HG03280 (cell line): ENCODE data around the gene ARTN.

ENCODE experiments used
- ATAC-seq: cut with Tn5 transposase; IDR thresholded peaks from one replicate; pipeline ENCODE4 v1.9.1; 2021; ENCODE audit warnings: mild to moderate bottlenecking, moderate library complexity; ENCODE audit not compliant: unreplicated experiment

Gene ARTN, protein sequence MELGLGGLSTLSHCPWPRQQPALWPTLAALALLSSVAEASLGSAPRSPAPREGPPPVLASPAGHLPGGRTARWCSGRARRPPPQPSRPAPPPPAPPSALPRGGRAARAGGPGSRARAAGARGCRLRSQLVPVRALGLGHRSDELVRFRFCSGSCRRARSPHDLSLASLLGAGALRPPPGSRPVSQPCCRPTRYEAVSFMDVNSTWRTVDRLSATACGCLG

DNA sequence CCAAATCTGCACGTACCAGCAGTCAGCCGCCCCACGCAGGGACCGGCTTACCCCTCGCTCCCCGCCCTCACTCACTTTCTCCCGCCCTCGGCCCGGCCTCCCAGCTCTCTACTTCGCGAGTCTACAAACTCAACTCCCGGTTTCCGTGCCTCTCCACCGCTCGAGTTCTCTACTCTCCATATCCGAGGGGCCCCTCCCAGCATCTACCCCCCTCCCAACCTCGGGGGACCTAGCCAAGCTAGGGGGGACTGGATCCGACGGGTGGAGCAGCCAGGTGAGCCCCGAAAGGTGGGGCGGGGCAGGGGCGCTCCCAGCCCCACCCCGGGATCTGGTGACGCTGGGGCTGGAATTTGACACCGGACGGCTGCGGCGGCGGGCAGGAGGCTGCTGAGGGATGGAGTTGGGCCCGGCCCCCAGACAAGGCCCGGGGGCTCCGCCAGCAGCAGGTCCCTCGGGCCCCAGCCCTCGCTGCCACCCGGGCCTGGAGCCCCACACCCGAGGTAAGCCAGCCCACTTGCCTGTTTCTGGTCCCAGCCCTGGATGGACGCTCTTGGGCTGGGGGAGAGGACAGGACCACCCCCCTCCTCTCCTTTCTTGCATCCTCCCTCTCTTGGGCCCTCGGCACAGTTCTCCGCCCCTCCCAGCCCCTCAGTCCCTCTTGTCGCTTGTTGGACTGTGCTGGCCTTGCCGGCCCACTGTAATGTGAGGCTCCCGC, at the start of gene ARTN:
Gene ARTN, plus strand, starts transcription at position 416 of the 715 bp plus-strand sequence. CDS start 1,856 bp downstream, outside the sequence.
- no peak for ATAC-seq

DNA sequence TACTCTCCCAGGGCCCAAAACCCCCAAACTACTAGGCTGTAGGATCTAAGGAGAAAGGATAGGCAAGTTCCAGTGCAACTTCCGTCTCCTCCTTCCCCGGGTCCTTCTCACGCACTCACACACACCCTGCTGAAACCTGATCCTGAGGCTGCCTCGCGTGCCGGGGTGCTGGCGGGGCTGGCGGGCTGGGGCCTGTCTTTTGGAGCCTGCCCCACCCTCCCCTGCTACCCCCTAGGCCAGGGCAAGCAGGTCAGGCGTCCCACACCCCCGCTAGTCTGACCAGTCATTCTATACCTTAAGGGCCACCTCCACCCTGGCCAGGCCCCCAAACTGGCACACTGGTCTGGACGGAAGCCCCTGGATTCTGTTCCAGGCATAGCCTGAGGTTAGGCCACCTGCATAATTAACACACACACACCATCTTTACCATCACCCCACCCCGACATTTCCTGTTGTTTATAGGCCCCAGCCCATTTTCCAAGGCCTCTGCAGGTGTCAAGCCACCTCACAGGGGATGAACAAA, 48.3 kb upstream of the ARTN start:
- no peak for ATAC-seq

DNA sequence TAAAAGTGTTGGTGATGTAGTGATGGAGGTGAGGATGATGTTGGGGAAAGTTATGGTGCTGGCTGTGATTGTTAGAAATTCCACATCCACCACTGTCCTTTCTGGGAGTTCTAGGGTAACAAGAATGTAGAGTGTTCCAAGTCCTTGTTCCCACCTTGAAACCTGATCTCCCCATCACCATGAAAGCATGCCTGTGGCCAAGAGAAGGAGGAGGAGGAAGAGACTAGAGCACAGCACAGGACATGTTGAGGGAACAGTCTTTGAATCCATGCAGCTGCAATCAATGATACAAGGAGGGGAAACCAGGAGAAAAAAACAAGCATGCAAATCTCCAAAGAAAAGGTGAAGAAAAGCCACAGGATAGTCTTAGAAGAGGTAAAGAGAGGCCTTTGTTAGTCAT, 45.9 kb upstream of the ARTN start:
- ATAC-seq: no peak

DNA sequence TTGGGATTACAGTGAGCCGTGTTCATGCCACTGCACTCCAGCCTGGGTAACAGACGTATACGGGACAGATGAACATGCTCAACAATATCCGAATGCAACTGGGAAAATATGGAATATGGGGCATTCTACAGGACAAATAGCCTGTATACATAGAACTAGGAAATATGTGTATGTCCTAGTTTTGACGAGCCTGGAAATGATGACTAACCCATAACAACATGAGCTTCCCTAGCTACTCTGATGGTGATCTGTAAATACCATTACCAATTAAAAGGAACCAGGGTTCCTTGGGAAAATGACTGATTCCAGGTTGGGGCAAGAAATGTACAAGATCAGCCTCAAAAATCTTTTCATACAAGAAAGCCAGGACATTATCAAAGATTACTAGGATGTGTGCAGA, 42.8 kb upstream of the ARTN start:
- no peak for ATAC-seq

DNA sequence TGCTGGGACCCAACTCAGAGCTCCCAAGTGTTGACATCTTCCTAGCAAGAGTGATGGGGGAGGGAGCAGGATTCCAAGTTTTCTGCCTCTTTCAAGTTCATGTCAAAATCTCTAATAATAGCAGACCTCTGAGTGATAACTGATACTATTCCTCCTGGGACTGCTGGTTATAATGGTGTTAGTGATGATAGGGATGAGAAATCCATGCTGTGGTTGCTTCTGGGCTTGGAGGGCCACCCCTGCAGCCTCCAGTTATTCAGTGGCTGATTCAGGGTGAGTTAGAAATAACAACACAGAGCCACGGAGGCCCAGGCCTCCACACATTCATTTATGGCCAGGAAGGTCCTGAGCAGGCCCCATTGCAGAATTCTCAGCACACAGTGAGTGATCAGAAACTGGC, 40.6 kb upstream of the ARTN start:
- no peak for ATAC-seq

DNA sequence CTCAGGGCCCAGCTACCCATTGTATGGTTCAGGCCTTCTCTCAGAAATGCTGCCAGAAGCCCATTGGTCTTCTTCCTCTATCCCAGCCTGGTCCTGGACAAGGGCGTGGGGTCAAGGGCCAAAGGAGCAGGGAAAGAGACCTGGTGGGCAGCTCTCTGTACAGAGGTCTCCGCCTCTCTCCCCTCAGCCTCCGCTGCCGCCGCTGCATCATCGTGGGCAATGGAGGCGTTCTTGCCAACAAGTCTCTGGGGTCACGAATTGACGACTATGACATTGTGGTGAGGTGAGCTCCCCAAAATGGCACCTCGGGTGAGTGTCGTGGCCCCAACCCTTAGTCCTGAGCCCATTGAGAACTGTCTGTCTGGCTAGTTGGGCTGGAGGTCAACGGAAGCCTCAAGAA, 34.6 kb upstream of the ARTN start:
- ATAC-seq: no peak

DNA sequence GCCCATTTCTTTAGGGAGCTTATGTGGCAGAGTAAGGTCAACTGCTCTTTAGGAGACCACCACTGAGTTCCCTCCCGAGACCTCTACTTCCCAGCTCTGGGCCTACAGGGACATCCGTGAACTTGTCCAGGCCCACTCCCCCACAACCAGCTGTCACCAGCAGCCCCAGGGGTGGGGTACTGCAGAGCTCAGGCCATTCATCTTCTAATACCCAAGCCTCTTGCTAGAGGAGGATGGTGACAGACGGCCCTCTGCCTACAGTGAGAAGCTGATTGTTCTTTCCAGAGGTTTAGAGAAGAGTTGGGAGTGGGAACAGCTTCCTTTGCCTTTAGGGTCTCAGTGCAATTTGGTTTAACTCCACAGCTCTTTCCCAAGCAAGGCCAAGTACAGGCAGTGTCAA, 33.2 kb upstream of the ARTN start:
- no peak for ATAC-seq

DNA sequence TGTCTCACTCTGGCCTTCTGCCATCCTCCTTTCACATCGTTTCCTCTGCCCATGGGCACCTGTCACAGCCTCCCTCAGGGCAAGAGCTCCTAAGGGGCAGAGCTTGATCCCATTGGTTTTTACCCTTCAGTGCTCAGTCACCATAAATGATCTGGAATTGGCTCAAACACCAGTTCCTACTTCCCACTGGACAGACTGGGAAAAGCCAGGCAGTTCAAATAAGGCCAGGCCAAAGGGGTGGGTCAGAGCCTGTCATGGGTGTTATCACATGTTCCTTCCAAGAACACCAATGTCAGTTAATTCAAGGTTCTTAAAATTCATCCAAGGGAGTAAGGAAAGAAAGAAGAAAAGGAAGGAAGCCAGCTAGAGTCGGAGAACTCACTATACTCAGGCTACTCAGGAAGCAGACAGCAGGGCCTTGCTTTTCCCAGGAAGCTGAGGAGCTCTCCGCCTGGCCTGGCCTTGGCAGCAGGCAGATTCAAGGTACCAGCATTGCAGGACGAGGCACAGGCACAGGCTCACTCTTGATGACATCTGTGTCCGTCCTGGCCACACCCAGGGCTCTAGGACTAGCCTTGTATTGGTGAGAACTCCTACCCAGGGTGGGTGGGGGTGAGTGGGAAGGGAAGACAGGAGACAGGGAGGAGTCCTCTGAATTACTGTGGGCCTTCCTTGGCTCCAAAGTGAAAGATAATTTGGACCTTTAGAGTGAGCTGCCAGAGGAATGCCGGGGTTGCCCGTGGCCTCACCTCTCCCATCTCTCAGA, 32.2 kb upstream of the ARTN start:
- ATAC-seq: no peak

DNA sequence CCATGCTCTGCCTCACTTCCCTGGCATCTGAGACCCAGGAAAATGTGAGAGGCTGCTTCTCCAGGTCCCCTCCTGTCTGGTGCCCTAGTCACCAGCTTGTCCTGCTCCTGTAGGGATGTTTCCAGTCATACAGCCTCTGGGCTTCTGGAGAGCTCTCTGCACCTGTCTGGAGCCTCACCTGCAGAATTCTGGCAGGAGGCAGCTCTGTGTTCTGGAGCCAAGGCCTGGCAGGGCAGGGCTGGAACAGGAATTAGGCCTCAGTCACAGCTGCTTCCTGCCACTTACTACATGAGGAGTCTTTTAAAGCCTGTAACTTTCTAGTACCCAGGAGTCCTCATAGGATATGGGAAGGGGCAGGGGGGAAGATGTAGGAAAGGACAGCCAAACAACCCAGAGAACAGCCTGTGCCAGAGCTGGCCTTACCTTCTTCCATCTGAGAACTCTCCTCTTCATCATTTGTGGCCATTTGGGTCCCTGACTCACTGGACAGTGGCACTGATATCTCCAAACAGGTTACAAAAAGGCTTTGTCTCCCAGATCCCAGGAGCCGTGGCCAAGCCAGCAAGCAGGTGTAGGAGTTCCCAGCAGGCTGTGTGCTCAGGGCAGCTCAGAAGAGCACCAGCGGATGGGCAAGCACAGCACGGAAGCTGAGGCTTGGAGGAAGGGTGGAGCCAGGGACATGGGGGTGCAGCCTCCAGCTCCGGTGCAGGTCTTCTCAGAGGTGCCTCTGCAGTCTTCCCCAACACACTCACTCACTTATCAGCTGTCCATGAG, 31.4 kb upstream of the ARTN start:
- ATAC-seq: no peak

DNA sequence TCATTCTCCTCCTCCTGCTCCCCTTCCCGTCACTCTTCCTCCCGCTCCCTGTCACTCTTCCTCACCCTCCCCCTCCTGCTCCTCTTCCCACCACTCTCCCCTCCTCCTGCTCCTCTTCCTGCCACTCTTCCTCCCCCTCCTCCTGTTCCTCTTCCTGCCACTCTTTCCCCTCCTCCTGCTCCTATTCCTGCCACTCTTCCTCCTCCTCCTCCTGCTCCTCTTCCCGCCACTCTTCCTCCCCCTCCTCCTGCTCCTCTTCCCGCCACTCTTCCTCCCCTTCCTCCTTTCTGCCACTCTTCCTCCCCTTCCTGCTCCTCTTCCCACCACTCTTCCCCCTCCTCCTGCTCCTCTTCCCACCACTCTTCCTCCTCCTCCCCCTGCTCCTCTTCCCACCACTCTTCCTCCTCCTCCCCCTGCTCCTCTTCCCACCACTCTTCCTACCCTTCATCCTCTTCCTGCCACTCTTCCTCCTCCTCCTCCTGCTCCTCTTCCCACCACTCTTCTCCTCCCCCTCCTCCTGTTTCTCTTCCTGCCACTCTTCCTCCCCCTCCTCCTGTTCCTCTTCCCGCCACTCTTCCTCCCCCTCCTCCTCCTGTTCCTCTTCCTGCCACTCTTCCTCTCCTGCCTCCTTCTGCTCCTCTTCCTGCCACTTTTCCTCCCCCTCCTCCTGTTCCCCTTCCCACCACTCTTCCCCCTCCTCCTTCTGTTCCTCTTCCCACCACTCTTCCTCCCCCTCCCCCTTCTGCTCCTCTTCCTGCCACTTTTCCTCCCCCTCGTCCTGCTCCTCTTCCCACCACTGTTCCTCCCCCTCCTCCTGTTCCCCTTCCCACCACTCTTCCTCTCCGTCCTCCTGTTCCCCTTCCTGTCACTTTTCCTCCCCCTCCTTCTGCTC, 28.7 kb upstream of the ARTN start:
- no peak for ATAC-seq

DNA sequence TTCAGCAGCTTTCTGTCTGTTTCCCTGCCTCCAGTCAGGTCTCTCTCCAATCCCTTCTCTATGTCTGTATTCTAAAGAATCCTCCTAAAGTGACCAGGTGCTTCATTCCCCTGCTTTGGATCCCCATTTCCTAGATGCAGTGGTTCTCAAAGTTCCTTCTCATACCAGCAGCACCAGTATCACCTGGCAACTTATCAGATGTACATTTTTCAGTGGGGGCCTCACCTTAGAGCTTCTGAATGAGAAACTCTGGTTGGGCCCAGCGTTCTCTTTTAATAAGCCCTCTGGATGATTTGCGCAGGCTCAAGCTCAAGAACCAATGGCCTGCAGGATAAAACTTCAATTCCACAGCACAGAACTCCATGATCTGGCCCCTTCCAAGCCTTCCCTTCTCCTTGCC, 25.4 kb upstream of the ARTN start:
- no peak for ATAC-seq

DNA sequence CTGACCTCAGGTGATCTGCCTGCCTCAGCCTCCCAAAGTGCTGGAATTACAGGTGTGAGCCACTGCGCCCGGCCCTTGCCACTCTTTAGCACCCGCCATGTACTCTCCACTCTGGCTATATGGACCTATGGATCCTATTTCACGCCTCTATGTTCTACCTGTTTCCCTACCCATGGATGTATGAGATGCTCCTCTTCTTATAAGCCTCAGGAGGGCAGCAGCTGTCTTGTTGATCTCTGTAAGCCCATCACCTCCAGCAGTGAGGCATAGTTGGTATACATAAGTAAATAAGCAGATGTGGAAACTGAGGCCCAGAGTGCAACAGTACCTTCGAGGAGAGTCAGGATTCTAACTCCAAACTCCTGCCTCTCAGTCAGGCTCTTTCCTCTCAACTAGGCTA, 24.7 kb upstream of the ARTN start:
- ATAC-seq: no peak

DNA sequence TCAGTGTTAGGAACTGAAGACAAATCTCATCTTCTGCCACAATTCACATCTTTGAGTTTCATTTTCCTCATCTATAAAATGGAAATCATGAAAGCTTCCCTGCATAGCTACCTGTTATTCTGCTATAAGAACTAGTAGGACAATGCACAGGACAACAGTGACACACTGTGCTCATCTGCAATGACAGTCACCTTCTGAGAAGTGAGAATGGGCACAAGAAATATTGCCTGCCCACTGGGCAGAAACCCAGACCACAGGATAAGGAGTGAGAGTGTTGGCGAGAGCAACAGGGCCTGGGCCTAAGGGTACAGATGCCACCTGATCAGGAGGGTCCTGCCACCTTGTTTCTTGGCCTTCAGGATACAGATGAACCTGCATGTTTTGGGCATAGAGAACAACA, 23.3 kb upstream of the ARTN start:
- ATAC-seq: no peak

DNA sequence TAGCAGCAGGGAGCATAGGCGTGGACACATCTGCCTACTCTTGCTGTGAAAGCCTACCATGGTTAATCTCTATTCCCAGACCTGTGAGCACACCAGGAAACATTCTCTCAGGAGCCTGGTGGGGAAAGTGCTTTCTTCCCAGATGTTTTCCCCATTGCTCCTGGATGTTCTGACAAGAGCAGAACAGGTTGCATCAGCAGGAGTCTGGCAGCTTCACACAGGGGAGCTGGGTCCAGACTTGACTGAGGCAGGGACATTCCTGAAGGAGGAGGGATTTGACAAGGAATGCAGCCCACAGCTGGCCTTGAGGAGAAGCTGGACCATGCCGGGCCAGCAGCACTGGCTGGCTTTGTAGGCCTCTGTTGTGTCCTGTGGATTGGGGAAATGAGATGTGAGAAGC, 21.0 kb upstream of the ARTN start:
- no peak for ATAC-seq

DNA sequence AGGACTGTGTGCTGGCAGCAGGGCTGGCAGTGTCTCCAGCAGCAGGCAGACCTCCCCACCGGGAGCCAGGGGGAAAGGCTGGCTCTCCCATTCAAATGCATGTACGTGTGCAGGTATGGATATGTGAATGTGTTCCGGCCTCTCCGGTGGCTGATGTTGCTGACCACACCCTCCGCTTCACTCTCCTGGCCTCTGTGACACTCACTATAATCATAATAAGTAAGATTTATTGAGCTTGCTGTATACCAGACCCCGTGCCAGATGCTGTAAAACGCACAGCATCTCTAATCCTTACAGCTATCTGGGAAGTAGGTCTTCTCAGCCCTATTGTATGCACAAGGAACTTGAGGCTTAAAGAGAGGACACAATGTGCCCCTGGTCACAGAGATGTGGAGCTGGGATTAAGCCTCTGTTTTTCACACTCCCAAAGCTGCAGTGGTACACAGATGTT, 20.5 kb upstream of the ARTN start:
- no peak for ATAC-seq

DNA sequence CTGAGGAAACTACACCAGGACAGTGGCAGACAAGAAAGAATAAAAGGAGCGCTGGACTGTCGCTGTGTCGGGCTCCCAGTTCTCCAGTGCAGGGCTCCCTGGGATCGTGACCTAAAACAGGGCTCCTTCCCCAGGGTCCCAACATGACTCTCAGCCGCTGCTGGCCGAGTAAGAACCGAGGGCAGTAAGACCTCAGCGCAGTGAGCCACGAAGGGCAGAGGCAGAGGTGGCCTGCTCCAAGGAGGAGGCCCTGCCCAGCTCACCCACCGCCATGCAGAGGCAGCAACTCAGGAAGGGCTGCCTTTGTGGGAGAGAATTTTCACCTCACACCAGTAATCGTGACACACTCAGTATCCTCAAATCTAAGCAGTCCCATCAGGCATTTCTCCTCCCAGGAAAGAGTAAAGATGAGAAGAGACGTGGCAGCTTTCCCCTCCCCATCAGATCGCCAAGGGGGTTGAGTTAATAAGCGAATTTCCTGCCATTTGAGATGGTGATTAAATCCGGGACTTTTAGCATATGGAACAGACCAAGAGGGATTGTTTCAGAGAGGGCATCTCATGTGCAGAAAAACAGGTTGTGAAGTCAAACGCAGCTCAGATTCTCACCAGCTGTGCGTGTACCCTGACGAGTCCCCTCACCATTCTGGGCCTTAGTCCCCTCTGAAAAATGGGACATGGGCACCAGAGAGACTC, 19.8 kb upstream of the ARTN start:
- ATAC-seq: no peak

DNA sequence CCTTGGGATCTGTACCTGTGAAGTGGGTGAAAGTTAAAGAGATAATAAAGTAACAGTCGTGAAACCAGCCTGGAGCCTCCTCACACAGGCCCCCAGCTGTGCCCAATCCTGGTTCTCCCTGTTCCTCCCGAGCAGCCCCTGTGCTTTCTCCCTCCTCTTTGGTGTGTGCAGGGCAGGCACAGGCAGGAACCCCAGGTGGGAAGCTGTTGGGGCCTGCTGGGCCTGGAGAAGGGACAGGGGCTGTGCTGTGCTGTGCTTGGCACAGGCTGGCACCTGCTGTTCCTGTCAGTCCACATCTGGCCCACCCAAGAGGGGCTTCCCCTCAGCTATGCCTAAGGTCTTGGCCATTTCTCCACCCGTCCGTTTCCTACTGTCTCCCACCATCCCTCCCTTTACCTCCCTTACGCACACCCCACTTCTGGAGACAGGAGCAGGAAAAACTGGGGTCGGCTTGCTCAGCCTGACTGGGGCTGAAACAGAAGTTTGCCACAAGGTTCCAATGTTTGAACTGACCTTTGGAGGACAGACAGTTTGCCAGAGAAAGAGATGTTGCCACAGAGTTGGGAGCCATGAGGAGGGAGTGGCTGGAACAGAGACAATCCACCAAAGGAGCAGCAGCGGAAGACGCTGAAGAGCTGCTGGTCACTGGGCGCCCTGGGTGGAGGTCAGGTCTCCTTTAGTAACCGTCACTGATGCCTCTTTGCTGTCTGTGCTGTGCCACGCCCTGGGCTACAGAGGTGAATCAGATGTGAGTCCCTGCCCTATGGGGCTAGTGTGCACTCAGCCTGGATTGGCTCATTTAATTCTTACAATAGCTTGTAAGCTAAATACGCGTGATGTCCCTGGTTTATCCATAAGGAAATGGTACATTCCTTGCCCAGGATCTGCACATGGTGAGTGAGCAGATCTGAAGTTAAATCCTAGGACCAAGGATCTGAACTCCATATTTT, 18.8 kb upstream of the ARTN start:
- no peak for ATAC-seq

DNA sequence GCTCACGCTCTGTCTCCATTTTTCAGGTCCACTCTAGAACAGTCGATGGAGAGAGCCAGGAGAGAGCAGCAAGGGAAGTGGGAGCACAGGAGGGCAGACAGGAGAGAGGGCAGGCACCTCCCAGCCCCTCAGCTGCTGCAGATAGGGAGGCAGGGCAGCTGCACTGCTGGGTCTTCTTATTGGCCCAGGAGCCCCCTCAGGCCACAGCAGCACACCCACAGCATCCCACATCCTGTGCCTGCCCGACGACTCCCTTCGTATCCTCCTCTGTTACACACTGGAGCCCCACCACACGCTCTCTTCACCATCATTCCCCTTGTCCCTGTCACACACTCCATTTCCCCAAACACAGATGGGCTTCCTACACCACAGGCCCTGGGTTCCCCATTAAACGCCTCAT, 13.7 kb upstream of the ARTN start:
- no peak for ATAC-seq
